Adrenal gland (tissue), 5 donors: ENCODE data around the gene GALNTL6.

Experiments used
- CTCF ChIP-seq, 6 experiments: fragments of 450-650 bp in 4 of 6; fragments of 200-600 bp in 2 of 6; sonication (generic) in 1 of 6; IDR thresholded peaks; 1 replicate in 5 of 6; 2 replicates in 1 of 6; pipeline versions ENCODE4 v1.5.1 to v1.8.0; 2016 to 2021; ENCODE audit warnings: antibody characterized with exemption in 6 of 6, mild to moderate bottlenecking in 2 of 6, moderate library complexity in 1 of 6
- POLR2A ChIP-seq, 2 donors: fragments of 450-650 bp; IDR thresholded peaks; one replicate each; pipeline ENCODE4 v1.6.1; 2017; ENCODE audit warnings: antibody characterized with exemption in 2 of 2, mild to moderate bottlenecking in 2 of 2, moderate library complexity in 1 of 2
- donor health status: DM: no; HTN: no; CAD: no.

- TF ChIP-seq CTCF (IDR thresholded peaks at IDR 0.05) (no peak), POLR2A (IDR thresholded peaks at IDR 0.05) (no peak)
Observed at GRCh38 chr4:172760512-172760911, 947.3 kb downstream of the GALNTL6 start.
